Retinal pigment epithelial cell (primary cell): ENCODE measurements around the gene LGSN.

ENCODE experiments used
- DNase-seq: peaks from one replicate; pipeline ENCODE4 v3.0.0-alpha.2; 2010; ENCODE audit warnings: low read depth
- H3K4me3 ChIP-seq: 2 replicates; pipeline ENCODE4 v1.5.1; 2011; ENCODE audit warnings: mild to moderate bottlenecking, low read length, control low read depth, moderate library complexity
- TF ChIP-seq, protein P1 (sequence below): conservative IDR thresholded peaks from 2 replicates; pipeline ENCODE4 v1.5.1; 2011; ENCODE audit warnings: low read depth, low read length, control low read depth, inconsistent platforms

The LGSN gene

DNA sequence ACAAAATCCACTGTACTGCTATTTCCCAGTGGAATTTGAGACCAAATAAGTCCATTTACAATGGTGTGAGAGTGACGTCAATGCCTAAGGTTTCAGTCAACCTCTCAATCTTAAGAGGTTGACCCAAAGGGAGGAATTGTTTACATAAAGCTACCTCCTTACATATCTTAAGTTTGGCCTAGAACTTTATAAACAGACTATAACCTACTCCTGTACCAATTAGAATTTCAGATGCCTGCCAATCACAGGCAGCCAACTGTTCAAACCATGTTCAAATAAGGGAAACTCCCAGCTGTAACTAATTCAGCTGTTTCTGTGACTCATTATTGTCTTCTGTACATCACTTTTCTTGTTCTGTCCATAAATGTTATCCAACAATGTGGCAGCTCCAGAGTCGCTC, 14.5 kb downstream of the LGSN start:
- TF ChIP-seq, protein P1, sequence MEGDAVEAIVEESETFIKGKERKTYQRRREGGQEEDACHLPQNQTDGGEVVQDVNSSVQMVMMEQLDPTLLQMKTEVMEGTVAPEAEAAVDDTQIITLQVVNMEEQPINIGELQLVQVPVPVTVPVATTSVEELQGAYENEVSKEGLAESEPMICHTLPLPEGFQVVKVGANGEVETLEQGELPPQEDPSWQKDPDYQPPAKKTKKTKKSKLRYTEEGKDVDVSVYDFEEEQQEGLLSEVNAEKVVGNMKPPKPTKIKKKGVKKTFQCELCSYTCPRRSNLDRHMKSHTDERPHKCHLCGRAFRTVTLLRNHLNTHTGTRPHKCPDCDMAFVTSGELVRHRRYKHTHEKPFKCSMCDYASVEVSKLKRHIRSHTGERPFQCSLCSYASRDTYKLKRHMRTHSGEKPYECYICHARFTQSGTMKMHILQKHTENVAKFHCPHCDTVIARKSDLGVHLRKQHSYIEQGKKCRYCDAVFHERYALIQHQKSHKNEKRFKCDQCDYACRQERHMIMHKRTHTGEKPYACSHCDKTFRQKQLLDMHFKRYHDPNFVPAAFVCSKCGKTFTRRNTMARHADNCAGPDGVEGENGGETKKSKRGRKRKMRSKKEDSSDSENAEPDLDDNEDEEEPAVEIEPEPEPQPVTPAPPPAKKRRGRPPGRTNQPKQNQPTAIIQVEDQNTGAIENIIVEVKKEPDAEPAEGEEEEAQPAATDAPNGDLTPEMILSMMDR, result no peak
- H3K4me3 ChIP-seq, result no peak overlapping the region
- no peak for DNase-seq

DNA sequence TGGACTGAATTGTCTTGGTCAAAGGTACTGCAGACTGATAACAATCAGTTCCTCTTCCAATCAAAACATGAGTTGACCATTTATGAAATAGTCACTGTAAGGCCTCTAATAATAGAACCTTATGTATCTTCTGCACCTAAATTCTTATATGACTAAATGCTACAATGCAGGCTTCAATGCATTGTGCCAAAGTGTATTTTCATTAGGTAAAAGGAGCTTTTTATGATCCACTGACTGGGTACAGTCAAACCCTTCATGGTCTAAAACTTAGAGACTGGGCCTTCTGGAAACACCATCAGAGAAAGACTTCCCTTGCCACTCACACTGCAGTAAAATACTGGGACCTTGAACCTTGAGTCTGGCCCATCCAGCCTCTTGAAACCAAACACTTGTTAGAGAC, 16.3 kb downstream of the LGSN start:
- no peak for DNase-seq
- TF ChIP-seq, protein P1, result no peak
- H3K4me3 ChIP-seq, result no peak overlapping the region

DNA sequence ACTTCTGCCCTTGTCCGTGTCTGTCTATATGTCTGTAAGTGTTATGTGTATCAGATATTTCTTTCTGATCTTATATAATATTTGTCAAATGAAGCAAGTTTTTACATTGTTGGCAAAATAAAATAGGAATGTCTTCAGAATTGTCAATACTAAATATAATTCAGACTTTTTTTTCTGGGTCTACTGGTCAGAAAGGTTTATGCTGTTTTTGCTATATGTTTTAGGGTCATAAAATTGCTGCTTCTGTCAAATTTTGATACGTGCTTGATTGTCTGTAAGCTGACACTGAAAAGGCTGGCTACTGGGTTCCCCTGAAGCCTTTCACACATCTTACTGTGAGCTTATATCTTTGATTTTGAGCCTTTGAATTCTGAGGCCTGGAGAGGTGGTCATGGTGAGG, 20.1 kb downstream of the LGSN start:
- H3K4me3 ChIP-seq, result no peak overlapping the region
- DNase-seq, result no peak

DNA sequence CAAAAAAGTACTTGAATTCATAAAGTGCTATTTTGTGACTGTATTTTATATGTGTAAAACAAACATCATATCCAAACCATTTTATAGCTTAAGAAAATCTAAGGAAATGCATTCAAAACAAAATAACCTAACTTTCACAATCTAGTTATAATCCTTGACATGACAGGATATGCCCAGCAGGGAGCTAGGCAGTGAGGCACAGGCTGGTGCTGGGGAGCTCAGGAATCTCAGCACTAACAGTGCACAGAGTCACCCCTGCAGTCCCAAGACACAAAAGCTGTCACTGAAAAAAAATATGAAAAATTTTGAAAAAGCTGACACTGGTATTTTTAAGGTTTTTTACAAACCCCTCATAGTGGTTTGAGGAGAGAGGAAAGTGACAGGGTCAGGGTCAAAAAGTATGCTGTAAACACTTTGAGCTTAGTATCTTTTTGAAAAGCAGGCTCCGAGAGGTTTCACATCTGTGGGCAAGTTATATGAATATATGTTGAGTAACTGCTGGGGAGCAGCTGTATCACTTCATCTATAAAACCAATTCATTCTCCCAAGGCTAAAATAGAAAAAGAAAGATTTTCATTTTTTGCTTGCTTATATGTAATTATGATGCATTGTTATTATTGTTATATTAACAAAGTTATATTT, 24.1 kb downstream of the LGSN start:
- TF ChIP-seq, protein P1, result no peak
- no peak overlapping the region for H3K4me3 ChIP-seq
- no peak for DNase-seq

More for the DNA sequence above, 20.1 kb downstream of the LGSN start:
- TF ChIP-seq, protein P1, result no peak

DNA sequence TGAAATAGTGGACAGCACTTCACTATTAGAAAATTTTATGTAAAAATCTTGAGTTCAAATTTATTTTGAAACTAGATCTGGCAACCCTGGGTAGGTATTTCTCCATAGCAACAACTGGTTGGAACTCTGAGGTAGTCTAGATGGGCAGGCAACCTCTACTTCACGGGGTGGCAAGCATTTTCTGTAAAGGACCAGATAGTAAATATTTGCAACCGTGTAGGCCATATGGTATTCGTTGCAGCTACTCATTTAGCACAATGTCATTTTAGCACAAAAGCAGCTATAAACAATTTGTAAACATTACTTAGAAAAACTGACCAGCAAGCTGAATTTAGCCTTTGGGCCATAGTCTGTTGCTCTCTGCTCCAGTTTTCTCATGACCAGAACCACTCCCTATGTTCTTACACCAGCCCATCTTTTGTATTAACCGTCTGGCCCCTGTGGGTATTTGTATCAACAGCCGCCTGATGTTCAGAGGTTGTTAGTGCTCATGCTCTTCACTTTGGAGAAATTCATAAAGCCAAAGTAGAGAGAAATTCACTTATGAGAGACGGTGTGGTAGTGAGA, 29.2 kb downstream of the LGSN start:
- H3K4me3 ChIP-seq, result no peak overlapping the region
- DNase-seq, result no peak
- TF ChIP-seq, protein P1, result no peak

DNA sequence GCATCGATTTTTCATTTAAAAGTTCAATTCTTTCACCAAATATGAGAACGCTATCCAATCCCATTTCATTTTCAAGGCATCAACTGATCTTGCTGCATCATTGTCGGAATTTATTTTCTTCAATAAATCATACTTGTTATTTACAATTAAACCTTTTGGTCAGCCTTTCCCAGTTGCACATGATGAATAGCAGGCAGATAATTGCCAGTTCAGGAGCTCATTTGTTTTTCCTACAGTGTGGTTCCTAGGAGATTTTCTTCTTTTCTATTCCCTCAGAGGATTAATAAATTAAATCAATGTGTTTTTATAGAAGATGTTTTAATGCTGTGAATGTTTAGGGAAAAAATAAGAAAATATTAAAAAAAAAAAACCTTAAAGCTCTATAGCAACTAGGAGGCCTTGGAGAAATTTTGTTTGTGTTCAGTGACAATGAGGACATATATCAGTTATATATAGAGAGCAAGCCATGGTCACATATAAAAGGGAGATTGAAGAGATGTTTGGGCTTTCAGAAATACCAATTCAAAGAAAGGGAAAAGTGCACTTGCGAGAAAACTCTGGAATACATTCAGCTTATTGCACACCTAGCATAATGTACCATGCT, 30.4 kb downstream of the LGSN start:
- no peak for DNase-seq
- H3K4me3 ChIP-seq, result no peak overlapping the region
- TF ChIP-seq, protein P1, result no peak
